Trophoblast cell (in vitro differentiated cells and primary cell): ENCODE results near the gene IRF9.

Experiments used
- DNase-seq, 2 donors: peaks; one replicate each; pipeline ENCODE4 v3.0.0-alpha.2; 2016
- H2AFZ ChIP-seq: 2 replicates; pipeline ENCODE4 v1.6.1; 2013; ENCODE audit warnings: low read length, moderate library complexity, mild to moderate bottlenecking; ENCODE audit not compliant: insufficient read depth, poor library complexity
- H2AK5ac ChIP-seq: 2 replicates; pipeline ENCODE4 v1.6.1; 2013; ENCODE audit warnings: mild to moderate bottlenecking, low read length
- H2BK120ac ChIP-seq: 2 replicates; pipeline ENCODE4 v1.6.1; 2013; ENCODE audit warnings: low read length, mild to moderate bottlenecking, moderate library complexity; ENCODE audit not compliant: insufficient read depth, poor library complexity
- H2BK12ac ChIP-seq: 2 replicates; pipeline ENCODE4 v1.6.1; 2013; ENCODE audit warnings: mild to moderate bottlenecking, low read length, moderate library complexity
- H2BK5ac ChIP-seq: 2 replicates; pipeline ENCODE4 v1.6.1; 2013; ENCODE audit warnings: low read length, low read depth, moderate library complexity, mild to moderate bottlenecking; ENCODE audit not compliant: poor library complexity
- H3K14ac ChIP-seq: 2 replicates; pipeline ENCODE4 v1.6.1; 2013; ENCODE audit warnings: mild to moderate bottlenecking, low read length
- H3K18ac ChIP-seq: 2 replicates; pipeline ENCODE4 v1.6.1; 2013; ENCODE audit warnings: mild to moderate bottlenecking, low read length
- H3K23ac ChIP-seq: 2 replicates; pipeline ENCODE4 v1.6.1; 2013; ENCODE audit warnings: low read length
- H3K27ac ChIP-seq: 2 replicates; pipeline ENCODE4 v1.5.1; 2013; ENCODE audit warnings: low read depth, mild to moderate bottlenecking, inconsistent platforms, low read length, moderate library complexity
- H3K27me3 ChIP-seq: 2 replicates; pipeline ENCODE4 v1.6.1; 2013; ENCODE audit warnings: inconsistent platforms, mild to moderate bottlenecking, low read length, moderate library complexity; ENCODE audit not compliant: insufficient read depth
- H3K36me3 ChIP-seq, 2 experiments: 1 replicate in 1 of 2; 2 replicates in 1 of 2; pipeline ENCODE4 v1.6.1; 2013; ENCODE audit warnings: low read length in 2 of 2, mild to moderate bottlenecking in 2 of 2, moderate library complexity in 1 of 2; ENCODE audit not compliant: insufficient read depth in 2 of 2, control insufficient read depth in 1 of 2
- H3K4ac ChIP-seq: 2 replicates; pipeline ENCODE4 v1.6.1; 2013; ENCODE audit warnings: low read depth, mild to moderate bottlenecking, low read length, moderate library complexity
- H3K4me1 ChIP-seq, 2 experiments: 1 replicate in 1 of 2; 2 replicates in 1 of 2; pipeline ENCODE4 v1.6.1; 2013; ENCODE audit warnings: low read length in 2 of 2, mild to moderate bottlenecking in 2 of 2, moderate library complexity in 1 of 2; ENCODE audit not compliant: insufficient read depth in 2 of 2, control insufficient read depth in 1 of 2
- H3K4me2 ChIP-seq: 2 replicates; pipeline ENCODE4 v1.6.1; 2013; ENCODE audit warnings: inconsistent platforms, mild to moderate bottlenecking, low read length, moderate library complexity
- H3K4me3 ChIP-seq: 2 replicates; pipeline ENCODE4 v1.5.1; 2013; ENCODE audit warnings: mild to moderate bottlenecking, low read depth, low read length, inconsistent platforms
- H3K79me1 ChIP-seq: one replicate; pipeline ENCODE4 v1.6.1; 2013; ENCODE audit warnings: low read length
- H3K79me2 ChIP-seq: 2 replicates; pipeline ENCODE4 v1.6.1; 2013; ENCODE audit warnings: low read length, mild to moderate bottlenecking; ENCODE audit not compliant: control insufficient read depth, insufficient read depth, poor library complexity
- H3K9ac ChIP-seq: 2 replicates; pipeline ENCODE4 v1.6.1; 2013; ENCODE audit warnings: mild to moderate bottlenecking, low read length
- H3K9me3 ChIP-seq: 2 replicates; pipeline ENCODE4 v1.6.1; 2013; ENCODE audit warnings: low read depth, mild to moderate bottlenecking, control low read depth, inconsistent platforms, low read length; ENCODE audit not compliant: insufficient read depth
- H4K12ac ChIP-seq: 2 replicates; pipeline ENCODE4 v1.6.1; 2013; ENCODE audit warnings: low read depth, mild to moderate bottlenecking, low read length, moderate library complexity
- H4K8ac ChIP-seq: 2 replicates; pipeline ENCODE4 v1.6.1; 2013; ENCODE audit warnings: low read depth, mild to moderate bottlenecking, low read length, moderate library complexity
- H4K91ac ChIP-seq: one replicate; pipeline ENCODE4 v1.6.1; 2013; ENCODE audit warnings: low read depth, mild to moderate bottlenecking, low read length, moderate library complexity
- WGBS: extraction: QIAGEN DNeasy Blood & Tissue Kit; methylation state at CpG from one replicate; pipeline ENCODE4 v1.1.7; 2013; ENCODE audit warnings: missing lambda C conversion rate; ENCODE audit not compliant: insufficient read length, insufficient coverage; ENCODE audit errors: extremely low coverage; 5-methylcytosine and 5-hydroxymethylcytosine counted together

IRF9 gene

GRCh38 chr14:24188251-24189058 lies 27.4 kb downstream of the IRF9 start, which contains the start of gene IPO4:
Gene IPO4 (minus strand): TSS chr14:24188816. CDS start chr14:24188787, 29 bp downstream.
- Histone ChIP-seq H4K8ac (peak within 1 kb of the TSS; percentile 82), H2AK5ac (peak within 1 kb of the TSS; percentile 86), H3K23ac (no peak within 1 kb of the TSS), H3K4me2 (peak within 1 kb of the TSS; percentile 64), H3K27me3 (no peaks in the 10 kb centered on the region), H3K27ac (peak within 1 kb of the TSS; percentile 12), H3K14ac (peak within 1 kb of the TSS; percentile 62), H4K91ac (peak within 1 kb of the TSS; percentile 58), H4K12ac (peak within 1 kb of the TSS; percentile 43), H3K36me3 (peaks cover 45 to 62% of the 10 kb centered on the region in 2 experiments), H3K9ac (peak within 1 kb of the TSS; percentile 67), H3K79me2 (peaks cover 4% of the 10 kb centered on the region), H3K4me1 (peaks cover 2 to 3% of the 10 kb centered on the region in 2 experiments), H3K9me3 (peaks cover 1% of the 10 kb centered on the region), H3K79me1 (peaks cover 4% of the 10 kb centered on the region), H2BK120ac (peak within 1 kb of the TSS; percentile 45), H2BK5ac (peak within 1 kb of the TSS; percentile 11), H2BK12ac (no peak within 1 kb of the TSS), H3K18ac (peak within 1 kb of the TSS; percentile 69), H2AFZ (peak within 1 kb of the TSS; percentile 82), H3K4ac (peak within 1 kb of the TSS; percentile 35), H3K4me3 (peak within 1 kb of the TSS; percentile 78)
- peak; percentile 96 to 98 for DNase-seq
- WGBS: no CpG with 5 or more reads among the region's 65 CpGs

- Histone ChIP-seq H2AFZ (no peak overlapping the region), H3K4ac (no peak overlapping the region), H3K27me3 (no peaks in the 10 kb centered on the region), H4K8ac (peak overlapping the region; percentile 41), H2AK5ac (no peak overlapping the region), H3K4me3 (no peak overlapping the region), H3K4me1 (peaks cover 2 to 3% of the 10 kb centered on the region in 2 experiments), H3K79me2 (peaks cover 4% of the 10 kb centered on the region), H4K91ac (no peak overlapping the region), H2BK12ac (no peak overlapping the region), H3K14ac (no peak overlapping the region), H2BK5ac (no peak overlapping the region), H3K18ac (no peak overlapping the region), H3K36me3 (peaks cover 42 to 59% of the 10 kb centered on the region in 2 experiments), H3K9me3 (peaks cover 1% of the 10 kb centered on the region), H2BK120ac (no peak overlapping the region), H3K9ac (no peak overlapping the region), H3K79me1 (peaks cover 4% of the 10 kb centered on the region), H3K27ac (no peak overlapping the region), H3K4me2 (no peak overlapping the region), H3K23ac (no peak overlapping the region), H4K12ac (no peak overlapping the region)
- WGBS: no CpG with 5 or more reads among the region's 3 CpGs
- DNase-seq: no peak
Observed at GRCh38 chr14:24189059-24189375, 28.0 kb downstream of the IRF9 start.

GRCh38 chr14:24189460-24189859 lies 28.4 kb downstream of the IRF9 start:
- Histone ChIP-seq H2BK120ac (no peak overlapping the region), H3K14ac (no peak overlapping the region), H3K36me3 (peaks cover 37 to 55% of the 10 kb centered on the region in 2 experiments), H3K4ac (no peak overlapping the region), H2BK5ac (no peak overlapping the region), H3K9me3 (peaks cover 1% of the 10 kb centered on the region), H3K27ac (no peak overlapping the region), H3K23ac (no peak overlapping the region), H2BK12ac (no peak overlapping the region), H3K79me1 (peaks cover 4% of the 10 kb centered on the region), H3K18ac (no peak overlapping the region), H3K79me2 (peaks cover 4% of the 10 kb centered on the region), H3K9ac (no peak overlapping the region), H4K12ac (peak overlapping the region; percentile 43), H2AK5ac (no peak overlapping the region), H4K91ac (no peak overlapping the region), H4K8ac (peak overlapping the region; percentile 33), H3K4me1 (peaks cover 3 to 4% of the 10 kb centered on the region in 2 experiments), H3K4me2 (no peak overlapping the region), H3K27me3 (no peaks in the 10 kb centered on the region), H3K4me3 (no peak overlapping the region), H2AFZ (no peak overlapping the region)
- WGBS: no CpG with 5 or more reads among the region's 9 CpGs
- no peak for DNase-seq

GRCh38 chr14:24190416-24190815 lies 29.4 kb downstream of the IRF9 start:
- Histone ChIP-seq H3K4me2 (no peak overlapping the region), H2BK5ac (no peak overlapping the region), H4K12ac (no peak overlapping the region), H3K18ac (no peak overlapping the region), H4K91ac (no peak overlapping the region), H4K8ac (no peak overlapping the region), H3K36me3 (peaks cover 28 to 45% of the 10 kb centered on the region in 2 experiments), H2AK5ac (no peak overlapping the region), H3K14ac (no peak overlapping the region), H2AFZ (no peak overlapping the region), H3K9ac (no peak overlapping the region), H3K4me3 (peak overlapping the region; percentile 53), H3K9me3 (peaks cover 1% of the 10 kb centered on the region), H3K27me3 (no peaks in the 10 kb centered on the region), H3K4ac (no peak overlapping the region), H3K79me1 (peaks cover 9% of the 10 kb centered on the region), H3K79me2 (peaks cover 10% of the 10 kb centered on the region), H3K27ac (no peak overlapping the region), H3K4me1 (peaks cover 8 to 10% of the 10 kb centered on the region in 2 experiments), H2BK120ac (no peak overlapping the region), H3K23ac (no peak overlapping the region), H2BK12ac (no peak overlapping the region)
- no peak for DNase-seq
- no CpG with 5 or more reads among the region's 10 CpGs for whole genome bisulfite sequencing
